HG03175 (cell line): ENCODE data around the gene MTG1.
"Not testable (repeated sequence)": the region's sequence is repeated elsewhere in the genome, so short reads cannot be mapped to it uniquely, and the experiment has no call there.

Experiments
- ATAC-seq: cut with Tn5 transposase; IDR thresholded peaks from one replicate; pipeline ENCODE4 v1.9.1; 2021; ENCODE audit warnings: mild to moderate bottlenecking, moderate library complexity; ENCODE audit not compliant: unreplicated experiment

The MTG1 gene

GRCh38 chr10:133462512-133463305, 68.8 kb downstream of the MTG1 start:
- ATAC-seq: no peak

DNA sequence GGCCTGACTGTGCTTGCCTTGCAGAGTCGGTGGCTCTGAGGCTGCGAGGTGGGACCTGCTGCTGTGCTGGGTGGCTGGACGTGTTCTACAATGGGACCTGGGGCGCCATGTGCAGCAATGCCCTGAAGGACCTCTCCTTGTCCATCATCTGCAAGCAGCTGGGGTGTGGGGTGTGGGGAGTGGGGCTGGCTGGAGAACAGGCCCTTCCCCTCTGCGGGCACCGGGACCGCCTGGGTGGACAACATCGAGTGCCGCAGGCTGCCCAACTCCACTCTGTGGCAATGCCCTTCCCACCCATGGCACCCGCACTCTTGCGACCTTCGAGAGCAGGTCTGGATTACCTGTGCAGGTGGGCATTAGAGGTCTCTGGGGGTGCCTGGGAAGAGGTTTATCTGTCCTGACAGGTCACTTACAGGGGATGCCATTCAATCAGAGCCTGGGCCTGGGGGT, 70.7 kb downstream of the MTG1 start:
- ATAC-seq: no peak

GRCh38 chr10:133465191-133465949, 71.4 kb downstream of the MTG1 start:
- ATAC-seq: no peak

DNA sequence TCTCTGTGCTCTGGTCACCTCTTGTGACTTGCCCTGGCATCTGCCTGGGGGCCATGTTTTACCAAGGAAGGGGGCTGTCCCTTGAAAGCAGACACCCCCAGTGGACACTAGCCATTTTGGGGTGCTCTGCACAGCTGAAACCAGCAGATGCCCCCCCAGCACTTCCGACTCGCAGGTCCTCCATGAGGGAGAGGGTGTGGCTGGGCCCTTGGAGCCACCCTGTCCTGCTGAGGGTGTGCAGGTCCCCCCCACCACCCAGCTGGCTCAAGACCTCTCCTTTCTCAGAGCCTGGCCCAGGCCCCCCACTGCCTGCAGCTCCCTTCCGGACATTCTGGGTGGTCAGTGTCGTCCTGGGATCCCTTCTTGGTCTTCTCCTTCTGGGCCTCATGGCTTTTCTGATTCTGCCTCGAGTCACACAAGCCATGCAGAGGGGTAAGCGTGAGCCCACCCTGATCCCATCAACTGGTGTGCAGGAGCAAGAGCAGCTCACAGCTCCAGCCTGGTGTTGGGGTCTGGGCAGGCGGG, 72.1 kb downstream of the MTG1 start:
- ATAC-seq: no peak

GRCh38 chr10:133466683-133467275, 72.8 kb downstream of the MTG1 start:
- no peak for ATAC-seq

DNA sequence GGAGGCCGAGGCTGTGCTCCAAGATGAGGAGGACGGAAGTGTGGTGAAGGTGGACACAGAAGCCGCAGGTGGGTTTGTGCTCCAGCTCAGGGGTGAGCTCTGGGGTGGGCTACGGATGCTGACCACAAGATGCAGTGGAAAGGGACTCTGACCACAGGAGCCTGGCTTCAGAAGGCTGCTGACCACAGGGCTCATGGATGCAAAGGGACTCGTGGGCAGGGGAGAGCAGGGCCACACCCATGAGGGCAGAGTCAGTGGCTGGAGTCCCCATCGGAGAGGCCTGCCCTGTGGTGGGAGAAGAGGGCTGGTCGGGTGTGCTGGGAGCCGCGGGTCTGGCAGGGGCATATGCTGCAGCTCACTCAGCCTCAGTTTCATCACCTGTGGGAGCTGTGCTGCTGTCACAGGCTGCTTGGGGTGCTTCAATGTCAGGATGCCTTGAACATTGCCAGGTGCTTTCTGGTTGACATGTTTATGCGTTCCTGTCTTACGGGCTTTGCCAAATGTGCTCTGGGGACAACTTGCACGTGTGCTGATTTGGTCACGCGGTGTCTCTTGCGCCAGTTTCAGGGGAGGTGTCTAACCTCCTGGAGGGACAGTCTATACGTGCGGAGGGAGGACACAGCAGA, 73.4 kb downstream of the MTG1 start:
- no peak for ATAC-seq

GRCh38 chr10:133469205-133469604, 75.2 kb downstream of the MTG1 start:
- ATAC-seq: not testable (repeated sequence)

DNA sequence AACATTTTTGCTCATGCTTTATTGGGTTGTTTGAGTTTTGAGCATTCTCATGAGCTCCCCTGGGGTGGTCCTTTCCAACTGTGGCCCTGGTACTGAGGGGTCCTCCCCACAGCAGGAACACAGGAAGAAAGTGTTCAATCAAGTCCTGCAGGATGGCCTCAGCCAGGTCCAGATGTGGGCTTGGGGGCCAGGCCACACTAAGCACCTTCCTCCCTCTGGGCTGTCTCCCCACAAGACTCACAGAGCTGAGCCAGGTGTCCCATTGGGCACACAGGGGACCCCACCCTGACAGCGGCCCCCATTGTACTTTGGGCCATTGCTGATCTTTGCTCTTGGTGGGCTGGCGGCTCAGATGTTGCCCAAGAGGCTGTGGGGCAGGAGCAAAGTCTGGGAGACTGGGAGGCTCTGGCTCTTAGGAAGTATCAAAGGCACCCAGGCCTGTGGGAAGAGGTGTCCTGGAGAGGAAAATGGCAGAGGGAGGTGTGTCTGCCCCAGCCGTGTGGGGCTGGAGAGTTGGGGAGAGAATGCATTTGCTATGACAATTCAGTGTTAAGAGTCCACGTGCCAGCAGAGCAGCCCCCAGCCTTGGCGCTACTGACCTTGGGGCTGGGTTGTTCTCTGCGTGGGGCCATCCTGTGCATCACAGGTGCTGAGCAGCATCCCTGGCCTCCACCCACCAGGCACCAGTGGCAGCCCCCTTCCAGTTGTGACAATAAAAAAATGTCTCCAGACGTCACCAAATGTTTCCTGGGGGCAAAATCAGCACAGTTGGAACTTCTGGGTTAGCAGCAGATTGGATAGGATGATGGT, 77.5 kb downstream of the MTG1 start:
- ATAC-seq: no peak
